ENCODE results near the gene SLC13A1.

DNA sequence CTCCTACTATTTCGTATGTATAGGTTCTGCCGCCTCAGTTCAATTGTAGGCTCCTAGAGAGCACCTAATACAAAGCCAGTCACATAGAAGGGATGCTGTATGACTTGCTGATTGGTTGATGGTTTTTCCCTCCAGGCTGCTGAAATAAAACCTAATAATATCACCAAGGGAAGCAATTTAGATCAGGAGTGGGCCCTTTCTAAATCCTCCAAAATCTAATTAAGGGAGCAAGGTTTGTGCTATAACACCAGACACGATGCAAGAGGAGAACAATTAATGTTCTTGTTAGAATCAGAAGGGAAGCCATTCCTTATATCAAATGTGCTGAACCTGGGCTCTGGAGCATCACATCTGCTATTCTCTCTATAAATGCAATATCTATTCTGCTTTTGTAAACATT lies 42.0 kb upstream of the SLC13A1 start:
- TF ChIP-seq, protein P1, sequence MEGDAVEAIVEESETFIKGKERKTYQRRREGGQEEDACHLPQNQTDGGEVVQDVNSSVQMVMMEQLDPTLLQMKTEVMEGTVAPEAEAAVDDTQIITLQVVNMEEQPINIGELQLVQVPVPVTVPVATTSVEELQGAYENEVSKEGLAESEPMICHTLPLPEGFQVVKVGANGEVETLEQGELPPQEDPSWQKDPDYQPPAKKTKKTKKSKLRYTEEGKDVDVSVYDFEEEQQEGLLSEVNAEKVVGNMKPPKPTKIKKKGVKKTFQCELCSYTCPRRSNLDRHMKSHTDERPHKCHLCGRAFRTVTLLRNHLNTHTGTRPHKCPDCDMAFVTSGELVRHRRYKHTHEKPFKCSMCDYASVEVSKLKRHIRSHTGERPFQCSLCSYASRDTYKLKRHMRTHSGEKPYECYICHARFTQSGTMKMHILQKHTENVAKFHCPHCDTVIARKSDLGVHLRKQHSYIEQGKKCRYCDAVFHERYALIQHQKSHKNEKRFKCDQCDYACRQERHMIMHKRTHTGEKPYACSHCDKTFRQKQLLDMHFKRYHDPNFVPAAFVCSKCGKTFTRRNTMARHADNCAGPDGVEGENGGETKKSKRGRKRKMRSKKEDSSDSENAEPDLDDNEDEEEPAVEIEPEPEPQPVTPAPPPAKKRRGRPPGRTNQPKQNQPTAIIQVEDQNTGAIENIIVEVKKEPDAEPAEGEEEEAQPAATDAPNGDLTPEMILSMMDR (IDR thresholded peaks at IDR 0.05): no peak
- TF ChIP-seq POLR2A (IDR thresholded peaks at IDR 0.05) (no peak), EP300 (IDR thresholded peaks at IDR 0.05) (no peak)

Measured in tibial nerve (tissue), 4 donors.